SK-N-SH (cell line): ENCODE data around the gene TNFAIP1. TPM values are rescaled to one million over a fixed set of nuclear protein-coding genes. Genes with fewer than 3 reads are reported as not detected.

Experiments used
- CTCF ChIA-PET: fragments of 300-600, 350-600 bp; formaldehyde crosslinking; extraction: SDS; loops from one replicate; lab custom pipeline; 2021; lab: Yijun Ruan, JAX
- POLR2A ChIA-PET: fragments of 350-600 bp; sonication (Branson Sonifier 250); formaldehyde crosslinking; extraction: SDS; loops from one replicate; lab custom pipeline; 2020; ENCODE audit warnings: antibody characterized with exemption, inconsistent platforms; lab: Yijun Ruan, JAX
- DNase-seq: peaks from one replicate; pipeline ENCODE4 v3.0.0; 2012
- H2AFZ ChIP-seq: fragments of 200-600 bp; sonication (generic); 2 replicates; pipeline ENCODE4 v1.8.1; 2016; ENCODE audit warnings: antibody characterized with exemption, mild to moderate bottlenecking, low read depth
- H3F3A ChIP-seq: fragments of 200-600 bp; sonication (generic); replicated peaks from 2 replicates; pipeline ENCODE3; 2016; ENCODE audit warnings: antibody characterized with exemption, mild to moderate bottlenecking; ENCODE audit not compliant: insufficient read depth
- H3K27ac ChIP-seq, 2 experiments: fragments of 200-500 bp in 1 of 2; fragments of 200-600 bp in 1 of 2; sonication (Bioruptor generic) in 1 of 2; sonication (generic), shearing (Covaris generic) in 1 of 2; 2 replicates each; pipeline versions ENCODE4 v1.5.1 to v1.6.1; 2014 to 2016; ENCODE audit warnings: low read depth in 2 of 2, inconsistent platforms in 1 of 2, low read length in 1 of 2, mild to moderate bottlenecking in 1 of 2, mixed read lengths in 1 of 2
- H3K27me3 ChIP-seq: fragments of 200-600 bp; sonication (generic), shearing (Covaris generic); 2 replicates; pipeline ENCODE4 v1.6.1; 2016; ENCODE audit warnings: mixed run types; ENCODE audit not compliant: insufficient read depth
- H3K36me3 ChIP-seq, 2 experiments: fragments of 200-500 bp in 1 of 2; fragments of 200-600 bp in 1 of 2; sonication (Bioruptor generic) in 1 of 2; sonication (generic) in 1 of 2; replicated peaks in 1 of 2; 2 replicates each; pipeline versions ENCODE3 to v1.5.1; 2014 to 2016; ENCODE audit warnings: low read length in 1 of 2, mild to moderate bottlenecking in 1 of 2; ENCODE audit not compliant: insufficient read depth in 2 of 2, control insufficient read depth in 1 of 2
- H3K4me1 ChIP-seq, 2 experiments: fragments of 200-500 bp in 1 of 2; fragments of 200-600 bp in 1 of 2; sonication (Bioruptor generic) in 1 of 2; sonication (generic), shearing (Covaris generic) in 1 of 2; 2 replicates each; pipeline versions ENCODE4 v1.5.1 to v1.6.1; 2014 to 2016; ENCODE audit warnings: low read depth in 1 of 2, low read length in 1 of 2, mixed run types in 1 of 2; ENCODE audit not compliant: insufficient read depth in 2 of 2, control insufficient read depth in 1 of 2
- H3K4me2 ChIP-seq: fragments of 200-600 bp; sonication (generic), shearing (Covaris generic); 2 replicates; pipeline ENCODE4 v1.6.1; 2017; ENCODE audit warnings: mixed run types
- H3K4me3 ChIP-seq, 2 experiments: fragments of 200-500 bp in 1 of 2; fragments of 200-600 bp in 1 of 2; sonication (Bioruptor generic) in 1 of 2; sonication (generic), shearing (Covaris generic) in 1 of 2; 2 replicates each; pipeline versions ENCODE4 v1.5.1 to v1.8.1; 2014 to 2016; ENCODE audit warnings: low read depth in 2 of 2, inconsistent platforms in 1 of 2, low read length in 1 of 2, mild to moderate bottlenecking in 1 of 2, mixed read lengths in 1 of 2, moderate library complexity in 1 of 2
- H3K79me2 ChIP-seq: fragments of 200-600 bp; sonication (generic); 2 replicates; pipeline ENCODE4 v1.8.1; 2017; ENCODE audit warnings: mild to moderate bottlenecking; ENCODE audit not compliant: insufficient read depth
- H3K9ac ChIP-seq: fragments of 200-600 bp; sonication (generic); 2 replicates; pipeline ENCODE4 v1.6.1; 2017; ENCODE audit warnings: mixed run types
- H3K9me2 ChIP-seq: fragments of 200-600 bp; sonication (generic); 2 replicates; pipeline ENCODE4 v1.6.1; 2017; ENCODE audit warnings: mixed run types
- H3K9me3 ChIP-seq: fragments of 200-600 bp; sonication (generic); 2 replicates; pipeline ENCODE4 v1.6.1; 2017; ENCODE audit warnings: mixed run types, mild to moderate bottlenecking, moderate library complexity
- H4K20me1 ChIP-seq: fragments of 200-600 bp; sonication (generic); 2 replicates; pipeline ENCODE4 v1.6.1; 2017; ENCODE audit warnings: mild to moderate bottlenecking, mixed run types; ENCODE audit not compliant: insufficient read depth
- EP300 ChIP-seq, 2 experiments: IDR thresholded peaks; 2 replicates each; pipeline versions ENCODE4 v1.4.0 to v1.6.1; 2012; ENCODE audit warnings: borderline replicate concordance in 1 of 2, low read depth in 1 of 2, low read length in 1 of 2
- FOSL2 ChIP-seq: IDR thresholded peaks from 2 replicates; pipeline ENCODE4 v1.4.0; 2012; ENCODE audit warnings: low read depth, mild to moderate bottlenecking, moderate library complexity, borderline replicate concordance
- GABPA ChIP-seq: IDR thresholded peaks from 2 replicates; pipeline ENCODE4 v1.4.0; 2012; ENCODE audit warnings: low read depth, mild to moderate bottlenecking
- MEF2A ChIP-seq: IDR thresholded peaks from 2 replicates; pipeline ENCODE4 v1.4.0; 2012; ENCODE audit warnings: low read depth, borderline replicate concordance
- POLR2AphosphoS5 ChIP-seq: IDR thresholded peaks from 2 replicates; pipeline ENCODE4 v1.6.1; 2012; ENCODE audit warnings: low read depth, low read length
- TAF1 ChIP-seq: IDR thresholded peaks from 2 replicates; pipeline ENCODE4 v1.6.1; 2012; ENCODE audit warnings: low read depth, mild to moderate bottlenecking, low read length, moderate library complexity, borderline replicate concordance
- TCF12 ChIP-seq: IDR thresholded peaks from 2 replicates; pipeline ENCODE4 v1.4.0; 2012
- TEAD4 ChIP-seq: IDR thresholded peaks from 2 replicates; pipeline ENCODE4 v1.4.0; 2012; ENCODE audit warnings: mild to moderate bottlenecking, borderline replicate concordance; ENCODE audit not compliant: insufficient read depth
- WGBS: methylation state at CpG from one replicate; pipeline ENCODE4 v1.1.6; 2017; ENCODE audit warnings: low lambda C conversion rate; 5-methylcytosine and 5-hydroxymethylcytosine counted together
- polyA plus RNA-seq, 3 experiments: library from polyadenylated mRNA; depleted of rRNA; stranded (reverse); fragments of >200 nt; gene quantifications; 2 replicates each; pipeline ENCODE4 v1.2.3, GENCODE V29; 2012
- TF ChIP-seq, protein P1 (sequence below): IDR thresholded peaks from 2 replicates; pipeline ENCODE4 v1.4.0; 2012; ENCODE audit warnings: low read depth, borderline replicate concordance
- TF ChIP-seq, protein P2 (sequence below): IDR thresholded peaks from 2 replicates; pipeline ENCODE4 v1.6.1; 2012; ENCODE audit warnings: mild to moderate bottlenecking, low read depth, low read length, moderate library complexity
- TF ChIP-seq, protein P3 (sequence below): fragments of 150-350 bp; IDR thresholded peaks from 2 replicates; pipeline ENCODE4 v1.6.1; 2017; ENCODE audit warnings: antibody characterized with exemption, low read length, low read depth, borderline replicate concordance
- TF ChIP-seq, protein P4 (sequence below): IDR thresholded peaks from 2 replicates; pipeline ENCODE4 v1.4.0; 2012; ENCODE audit warnings: low read depth
- TF ChIP-seq, protein P5 (sequence below): fragments of 200-600 bp; sonication (generic); IDR thresholded peaks from 2 replicates; pipeline ENCODE4 v1.6.1; 2017; ENCODE audit warnings: antibody characterized with exemption, mild to moderate bottlenecking, moderate library complexity

The TNFAIP1 gene
- polyA plus RNA-seq, 1 of the 3 experiments (the other 2 are of a cell fraction), result 52.0 TPM

DNA sequence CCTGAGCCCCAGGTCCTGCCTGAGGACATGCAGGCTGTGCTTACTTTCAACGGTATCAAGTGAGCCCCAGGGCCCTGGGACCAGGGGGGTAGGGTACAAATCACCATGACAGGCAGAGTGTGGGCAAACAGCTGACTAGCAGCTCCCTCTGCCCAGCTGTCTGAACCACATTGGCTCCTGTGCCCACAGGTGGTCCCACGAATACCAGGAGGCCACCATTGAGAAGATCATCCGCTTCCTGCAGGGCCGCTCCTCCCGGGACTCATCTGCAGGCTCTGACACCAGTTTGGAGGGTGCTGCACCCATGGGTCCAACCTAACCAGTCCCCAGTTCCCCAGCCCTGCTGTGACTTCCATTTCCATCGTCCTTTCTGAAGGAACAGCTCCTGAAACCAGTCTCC, 60.4 kb downstream of the TNFAIP1 start:
- TF ChIP-seq TAF1 (no peak), TCF12 (no peak), POLR2AphosphoS5 (no peak), FOSL2 (no peak), EP300 (IDR thresholded peaks at IDR 0.05; ENCODE audit: borderline replicate concordance in 1 of 2, low read depth in 1 of 2, low read length in 1 of 2) (no peak), GABPA (no peak), TEAD4 (no peak), MEF2A (no peak)
- TF ChIP-seq, protein P1, sequence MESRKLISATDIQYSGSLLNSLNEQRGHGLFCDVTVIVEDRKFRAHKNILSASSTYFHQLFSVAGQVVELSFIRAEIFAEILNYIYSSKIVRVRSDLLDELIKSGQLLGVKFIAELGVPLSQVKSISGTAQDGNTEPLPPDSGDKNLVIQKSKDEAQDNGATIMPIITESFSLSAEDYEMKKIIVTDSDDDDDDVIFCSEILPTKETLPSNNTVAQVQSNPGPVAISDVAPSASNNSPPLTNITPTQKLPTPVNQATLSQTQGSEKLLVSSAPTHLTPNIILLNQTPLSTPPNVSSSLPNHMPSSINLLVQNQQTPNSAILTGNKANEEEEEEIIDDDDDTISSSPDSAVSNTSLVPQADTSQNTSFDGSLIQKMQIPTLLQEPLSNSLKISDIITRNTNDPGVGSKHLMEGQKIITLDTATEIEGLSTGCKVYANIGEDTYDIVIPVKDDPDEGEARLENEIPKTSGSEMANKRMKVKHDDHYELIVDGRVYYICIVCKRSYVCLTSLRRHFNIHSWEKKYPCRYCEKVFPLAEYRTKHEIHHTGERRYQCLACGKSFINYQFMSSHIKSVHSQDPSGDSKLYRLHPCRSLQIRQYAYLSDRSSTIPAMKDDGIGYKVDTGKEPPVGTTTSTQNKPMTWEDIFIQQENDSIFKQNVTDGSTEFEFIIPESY, result no peak
- TF ChIP-seq, protein P2, sequence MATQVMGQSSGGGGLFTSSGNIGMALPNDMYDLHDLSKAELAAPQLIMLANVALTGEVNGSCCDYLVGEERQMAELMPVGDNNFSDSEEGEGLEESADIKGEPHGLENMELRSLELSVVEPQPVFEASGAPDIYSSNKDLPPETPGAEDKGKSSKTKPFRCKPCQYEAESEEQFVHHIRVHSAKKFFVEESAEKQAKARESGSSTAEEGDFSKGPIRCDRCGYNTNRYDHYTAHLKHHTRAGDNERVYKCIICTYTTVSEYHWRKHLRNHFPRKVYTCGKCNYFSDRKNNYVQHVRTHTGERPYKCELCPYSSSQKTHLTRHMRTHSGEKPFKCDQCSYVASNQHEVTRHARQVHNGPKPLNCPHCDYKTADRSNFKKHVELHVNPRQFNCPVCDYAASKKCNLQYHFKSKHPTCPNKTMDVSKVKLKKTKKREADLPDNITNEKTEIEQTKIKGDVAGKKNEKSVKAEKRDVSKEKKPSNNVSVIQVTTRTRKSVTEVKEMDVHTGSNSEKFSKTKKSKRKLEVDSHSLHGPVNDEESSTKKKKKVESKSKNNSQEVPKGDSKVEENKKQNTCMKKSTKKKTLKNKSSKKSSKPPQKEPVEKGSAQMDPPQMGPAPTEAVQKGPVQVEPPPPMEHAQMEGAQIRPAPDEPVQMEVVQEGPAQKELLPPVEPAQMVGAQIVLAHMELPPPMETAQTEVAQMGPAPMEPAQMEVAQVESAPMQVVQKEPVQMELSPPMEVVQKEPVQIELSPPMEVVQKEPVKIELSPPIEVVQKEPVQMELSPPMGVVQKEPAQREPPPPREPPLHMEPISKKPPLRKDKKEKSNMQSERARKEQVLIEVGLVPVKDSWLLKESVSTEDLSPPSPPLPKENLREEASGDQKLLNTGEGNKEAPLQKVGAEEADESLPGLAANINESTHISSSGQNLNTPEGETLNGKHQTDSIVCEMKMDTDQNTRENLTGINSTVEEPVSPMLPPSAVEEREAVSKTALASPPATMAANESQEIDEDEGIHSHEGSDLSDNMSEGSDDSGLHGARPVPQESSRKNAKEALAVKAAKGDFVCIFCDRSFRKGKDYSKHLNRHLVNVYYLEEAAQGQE, result no peak
- TF ChIP-seq, protein P3, sequence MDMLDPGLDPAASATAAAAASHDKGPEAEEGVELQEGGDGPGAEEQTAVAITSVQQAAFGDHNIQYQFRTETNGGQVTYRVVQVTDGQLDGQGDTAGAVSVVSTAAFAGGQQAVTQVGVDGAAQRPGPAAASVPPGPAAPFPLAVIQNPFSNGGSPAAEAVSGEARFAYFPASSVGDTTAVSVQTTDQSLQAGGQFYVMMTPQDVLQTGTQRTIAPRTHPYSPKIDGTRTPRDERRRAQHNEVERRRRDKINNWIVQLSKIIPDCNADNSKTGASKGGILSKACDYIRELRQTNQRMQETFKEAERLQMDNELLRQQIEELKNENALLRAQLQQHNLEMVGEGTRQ, result no peak
- TF ChIP-seq, protein P4, sequence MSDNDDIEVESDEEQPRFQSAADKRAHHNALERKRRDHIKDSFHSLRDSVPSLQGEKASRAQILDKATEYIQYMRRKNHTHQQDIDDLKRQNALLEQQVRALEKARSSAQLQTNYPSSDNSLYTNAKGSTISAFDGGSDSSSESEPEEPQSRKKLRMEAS, result no peak
- TF ChIP-seq, protein P5, sequence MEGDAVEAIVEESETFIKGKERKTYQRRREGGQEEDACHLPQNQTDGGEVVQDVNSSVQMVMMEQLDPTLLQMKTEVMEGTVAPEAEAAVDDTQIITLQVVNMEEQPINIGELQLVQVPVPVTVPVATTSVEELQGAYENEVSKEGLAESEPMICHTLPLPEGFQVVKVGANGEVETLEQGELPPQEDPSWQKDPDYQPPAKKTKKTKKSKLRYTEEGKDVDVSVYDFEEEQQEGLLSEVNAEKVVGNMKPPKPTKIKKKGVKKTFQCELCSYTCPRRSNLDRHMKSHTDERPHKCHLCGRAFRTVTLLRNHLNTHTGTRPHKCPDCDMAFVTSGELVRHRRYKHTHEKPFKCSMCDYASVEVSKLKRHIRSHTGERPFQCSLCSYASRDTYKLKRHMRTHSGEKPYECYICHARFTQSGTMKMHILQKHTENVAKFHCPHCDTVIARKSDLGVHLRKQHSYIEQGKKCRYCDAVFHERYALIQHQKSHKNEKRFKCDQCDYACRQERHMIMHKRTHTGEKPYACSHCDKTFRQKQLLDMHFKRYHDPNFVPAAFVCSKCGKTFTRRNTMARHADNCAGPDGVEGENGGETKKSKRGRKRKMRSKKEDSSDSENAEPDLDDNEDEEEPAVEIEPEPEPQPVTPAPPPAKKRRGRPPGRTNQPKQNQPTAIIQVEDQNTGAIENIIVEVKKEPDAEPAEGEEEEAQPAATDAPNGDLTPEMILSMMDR, result no peak
- H4K20me1 ChIP-seq, result no peaks in the 10 kb centered on the region
- no peaks in the 10 kb centered on the region for H3K79me2 ChIP-seq
- 93% methylated on average over 3 of the region's 6 CpGs for WGBS
- H3K27ac ChIP-seq, result no peak overlapping the region; a peak in 1 of 4 replicates
- peaks cover 6 to 66% of the 10 kb centered on the region in 2 experiments for H3K36me3 ChIP-seq
- ChIA-PET POLR2A (interaction anchor here (1.9 kb wide), 1 partner anchor 9 kb away, joined by 6 read pairs; no protein-coding TSS in a partner anchor), CTCF (interaction anchor here (1.4 to 1.8 kb wide), 2 partner anchors 10 to 21 kb away, joined by 5 to 6 read pairs; partner anchors contain the start of gene SLC46A1)
- H2AFZ ChIP-seq, result no peak overlapping the region
- DNase-seq, result no peak
- H3K4me3 ChIP-seq, result no peak overlapping the region
- H3K4me1 ChIP-seq, result no peaks in the 10 kb centered on the region
- no peak overlapping the region for H3K9ac ChIP-seq
- H3F3A ChIP-seq, result peaks cover 4% of the 10 kb centered on the region
- H3K9me2 ChIP-seq, result no peaks in the 10 kb centered on the region
- H3K27me3 ChIP-seq, result no peaks in the 10 kb centered on the region
- H3K9me3 ChIP-seq, result no peaks in the 10 kb centered on the region
- no peak overlapping the region for H3K4me2 ChIP-seq

Other genes with a start within 250 kb of the TNFAIP1 start
- 8.6 and 11.4 TPM in 2 replicates for gene TMEM97, start 16.6 kb upstream of the TNFAIP1 start, polyA plus RNA-seq (2012; rRNA removed)
- 73.9 and 75.6 TPM in 2 replicates for gene IFT20, start 289 bp upstream of the TNFAIP1 start, polyA plus RNA-seq (2012; rRNA removed)
- gene POLDIP2, start 21.8 kb downstream of the TNFAIP1 start, polyA plus RNA-seq (2012; rRNA removed), result 96.1 and 98.1 TPM in 2 replicates
- not detected in 2 replicates for gene SEBOX, start 29.4 kb downstream of the TNFAIP1 start, polyA plus RNA-seq (2012; rRNA removed)
- 1.2 and 1.6 TPM in 2 replicates for gene VTN, start 34.5 kb downstream of the TNFAIP1 start, polyA plus RNA-seq (2012; rRNA removed)
- gene SARM1, start 35.9 kb downstream of the TNFAIP1 start, polyA plus RNA-seq (2012; rRNA removed), result 17.4 and 17.9 TPM in 2 replicates
- 4.2 and 4.3 TPM in 2 replicates for gene SLC46A1, start 70.5 kb downstream of the TNFAIP1 start, polyA plus RNA-seq (2012; rRNA removed)
- not detected in 2 replicates for gene SLC13A2, start 137.9 kb downstream of the TNFAIP1 start, polyA plus RNA-seq (2012; rRNA removed)
- not detected in 2 replicates for gene FOXN1, start 170.6 kb downstream of the TNFAIP1 start, polyA plus RNA-seq (2012; rRNA removed)
- gene UNC119, start 216.9 kb downstream of the TNFAIP1 start, polyA plus RNA-seq (2012; rRNA removed), result 89.9 and 106 TPM in 2 replicates
- 54.9 and 78.5 TPM in 2 replicates for gene PIGS, start 235.8 kb downstream of the TNFAIP1 start, polyA plus RNA-seq (2012; rRNA removed)
- gene ALDOC, start 241.1 kb downstream of the TNFAIP1 start, polyA plus RNA-seq (2012; rRNA removed), result 10.1 and 10.3 TPM in 2 replicates